GM19395 (cell line): ENCODE data around the gene OPN4.

Experiments
- ATAC-seq: cut with Tn5 transposase; IDR thresholded peaks from one replicate; pipeline ENCODE4 v1.9.1; 2021; ENCODE audit warnings: mild to moderate bottlenecking, moderate library complexity; ENCODE audit not compliant: unreplicated experiment

The OPN4 gene

GRCh38 chr10:86661161-86662025, 7.0 kb downstream of the OPN4 start:
- ATAC-seq, result no peak

- ATAC-seq, result no peak
Observed at GRCh38 chr10:86662186-86663045, 8.1 kb downstream of the OPN4 start.

- no peak for ATAC-seq
Observed at GRCh38 chr10:86663046-86663345, 8.6 kb downstream of the OPN4 start.

- no peak for ATAC-seq
Observed at GRCh38 chr10:86663576-86664339, 9.4 kb downstream of the OPN4 start.

GRCh38 chr10:86664341-86665217, 10.2 kb downstream of the OPN4 start:
- no peak for ATAC-seq

GRCh38 chr10:86665218-86665607, 10.9 kb downstream of the OPN4 start:
- ATAC-seq, result no peak

- ATAC-seq, result no peak
Observed at GRCh38 chr10:86665868-86666267, 11.5 kb downstream of the OPN4 start.

- ATAC-seq, result no peak
Observed at GRCh38 chr10:86666538-86666937, 12.2 kb downstream of the OPN4 start.

- ATAC-seq, result no peak
Observed at GRCh38 chr10:86667421-86668181, 13.3 kb downstream of the OPN4 start.

- ATAC-seq, result peak; percentile 56
Observed at GRCh38 chr10:86668297-86669165, 14.2 kb downstream of the OPN4 start, which contains the start of gene LDB3. TSS of gene LDB3 (plus strand) at chr10:86668511. CDS start at chr10:86668692, 181 bp downstream.

GRCh38 chr10:86670290-86670811, 16.0 kb downstream of the OPN4 start:
- ATAC-seq, result no peak

GRCh38 chr10:86670876-86671275, 16.5 kb downstream of the OPN4 start:
- no peak for ATAC-seq

- ATAC-seq, result no peak
Observed at GRCh38 chr10:86671419-86671818, 17.1 kb downstream of the OPN4 start.

- no peak for ATAC-seq
Observed at GRCh38 chr10:86671985-86672710, 17.8 kb downstream of the OPN4 start.

- ATAC-seq, result no peak
Observed at GRCh38 chr10:86673216-86673826, 19.0 kb downstream of the OPN4 start.

- ATAC-seq, result no peak
Observed at GRCh38 chr10:86673827-86674581, 19.7 kb downstream of the OPN4 start.

GRCh38 chr10:86674912-86675311, 20.6 kb downstream of the OPN4 start:
- no peak for ATAC-seq
